ENCODE data around the gene MRM3. TPM values are rescaled to one million over a fixed set of nuclear protein-coding genes. Genes with fewer than 3 reads are reported as not detected.
"Not testable (repeated sequence)": the region's sequence is repeated elsewhere in the genome, so short reads cannot be mapped to it uniquely, and the experiment has no call there.

Gene MRM3
- total RNA-seq, 3 donors from 2014 or later = 42.3 to 46.9 (median 44.4) TPM

GRCh38 chr17:749359-749758 is 32.8 kb upstream of the MRM3 start:
- not testable (repeated sequence) for H3K27me3 Mint-ChIP-seq (ENCODE audit: low read depth); H3K9me3 Mint-ChIP-seq; ATAC-seq; DNase-seq
- Mint-ChIP-seq H3K36me3 (ENCODE audit: insufficient read depth) (peaks cover 26% of the 10 kb centered on the region), H3K4me1 (ENCODE audit: low read depth) (peaks cover 40% of the 10 kb centered on the region), H3K4me3 (peak overlapping the region; percentile 98)

GRCh38 chr17:750431-751037 is 31.6 kb upstream of the MRM3 start:
- DNase-seq = no peak
- H3K4me1 Mint-ChIP-seq (ENCODE audit: low read depth) = peaks cover 40% of the 10 kb centered on the region
- peaks cover 24% of the 10 kb centered on the region for H3K36me3 Mint-ChIP-seq (ENCODE audit: insufficient read depth)
- ATAC-seq = no peak
- H3K27me3 Mint-ChIP-seq (ENCODE audit: low read depth) = no peaks in the 10 kb centered on the region
- peak overlapping the region; percentile 98 for H3K4me3 Mint-ChIP-seq
- no peaks in the 10 kb centered on the region for H3K9me3 Mint-ChIP-seq

- Mint-ChIP-seq H3K36me3 (ENCODE audit: insufficient read depth) (peaks cover 18% of the 10 kb centered on the region), H3K4me1 (ENCODE audit: low read depth) (peaks cover 40% of the 10 kb centered on the region), H3K9me3 (no peaks in the 10 kb centered on the region), H3K4me3 (peak overlapping the region; percentile 98), H3K27me3 (ENCODE audit: low read depth) (no peaks in the 10 kb centered on the region)
- peak; percentile 51 to 60 for ATAC-seq
- peak; percentile 47 for DNase-seq
Measured at GRCh38 chr17:751269-752001, 30.7 kb upstream of the MRM3 start.

GRCh38 chr17:752002-752619 is 30.0 kb upstream of the MRM3 start, which contains the start of gene GEMIN4:
Gene GEMIN4, minus strand, starts transcription at chr17:752264. Its CDS starts 122 bp downstream, at chr17:752142.
- Mint-ChIP-seq H3K4me3 (peak within 1 kb of the TSS; percentile 98), H3K9me3 (no peaks in the 10 kb centered on the region), H3K36me3 (ENCODE audit: insufficient read depth) (peaks cover 17% of the 10 kb centered on the region), H3K4me1 (ENCODE audit: low read depth) (peaks cover 40% of the 10 kb centered on the region), H3K27me3 (ENCODE audit: low read depth) (no peaks in the 10 kb centered on the region)
- DNase-seq (peak; percentile 99), ATAC-seq (peak; percentile 85 to 89)

GRCh38 chr17:752620-753219 is 29.4 kb upstream of the MRM3 start:
- Mint-ChIP-seq H3K27me3 (ENCODE audit: low read depth) (no peaks in the 10 kb centered on the region), H3K9me3 (no peaks in the 10 kb centered on the region), H3K36me3 (ENCODE audit: insufficient read depth) (peaks cover 17% of the 10 kb centered on the region), H3K4me1 (ENCODE audit: low read depth) (peaks cover 40% of the 10 kb centered on the region), H3K4me3 (peak overlapping the region; percentile 98)
- ATAC-seq = peak; percentile 9 to 11
- DNase-seq = no peak

- ATAC-seq (no peak), DNase-seq (no peak)
- H3K4me1 Mint-ChIP-seq (ENCODE audit: low read depth) = peaks cover 34% of the 10 kb centered on the region
- H3K4me3 Mint-ChIP-seq = peak overlapping the region; percentile 71
- H3K36me3 Mint-ChIP-seq (ENCODE audit: insufficient read depth) = peaks cover 10% of the 10 kb centered on the region
- no peaks in the 10 kb centered on the region for H3K9me3 Mint-ChIP-seq
- H3K27me3 Mint-ChIP-seq (ENCODE audit: low read depth) = no peaks in the 10 kb centered on the region
Measured at GRCh38 chr17:753418-753817, 28.7 kb upstream of the MRM3 start.

GRCh38 chr17:755319-755961 is 26.7 kb upstream of the MRM3 start:
- not testable (repeated sequence) for H3K36me3 Mint-ChIP-seq (ENCODE audit: insufficient read depth); ATAC-seq; DNase-seq; H3K4me3 Mint-ChIP-seq; H3K27me3 Mint-ChIP-seq (ENCODE audit: low read depth); H3K9me3 Mint-ChIP-seq
- peaks cover 21% of the 10 kb centered on the region for H3K4me1 Mint-ChIP-seq (ENCODE audit: low read depth)

GRCh38 chr17:756010-756567 is 26.1 kb upstream of the MRM3 start:
- not testable (repeated sequence) for H3K27me3 Mint-ChIP-seq (ENCODE audit: low read depth); H3K36me3 Mint-ChIP-seq (ENCODE audit: insufficient read depth); DNase-seq; H3K9me3 Mint-ChIP-seq; ATAC-seq; H3K4me3 Mint-ChIP-seq
- H3K4me1 Mint-ChIP-seq (ENCODE audit: low read depth) = peaks cover 14% of the 10 kb centered on the region

- DNase-seq = no peak
- no peaks in the 10 kb centered on the region for H3K27me3 Mint-ChIP-seq (ENCODE audit: low read depth)
Measured at GRCh38 chr17:759964-760363, 22.2 kb upstream of the MRM3 start.

GRCh38 chr17:760371-760770 is 21.8 kb upstream of the MRM3 start:
- no peak for DNase-seq
- peaks cover 22% of the 10 kb centered on the region for H3K36me3 Mint-ChIP-seq (ENCODE audit: insufficient read depth)
- no peak overlapping the region for H3K4me3 Mint-ChIP-seq
- no peaks in the 10 kb centered on the region for H3K27me3 Mint-ChIP-seq (ENCODE audit: low read depth)
- no peaks in the 10 kb centered on the region for H3K9me3 Mint-ChIP-seq
- no peaks in the 10 kb centered on the region for H3K4me1 Mint-ChIP-seq (ENCODE audit: low read depth)
- no peak for ATAC-seq

More at GRCh38 chr17:759964-760363, 22.2 kb upstream of the MRM3 start:
- Mint-ChIP-seq H3K4me3 (no peak overlapping the region), H3K36me3 (ENCODE audit: insufficient read depth) (peaks cover 18% of the 10 kb centered on the region), H3K4me1 (ENCODE audit: low read depth) (no peaks in the 10 kb centered on the region), H3K9me3 (no peaks in the 10 kb centered on the region)
- no peak for ATAC-seq

- Mint-ChIP-seq H3K4me1 (ENCODE audit: low read depth) (no peaks in the 10 kb centered on the region), H3K36me3 (ENCODE audit: insufficient read depth) (peaks cover 32% of the 10 kb centered on the region), H3K27me3 (ENCODE audit: low read depth) (no peaks in the 10 kb centered on the region), H3K4me3 (no peak overlapping the region), H3K9me3 (no peaks in the 10 kb centered on the region)
- ATAC-seq = no peak
- DNase-seq = no peak
Measured at GRCh38 chr17:767076-767475, 15.1 kb upstream of the MRM3 start.

GRCh38 chr17:773016-773415 is 9.1 kb upstream of the MRM3 start:
- H3K4me1 Mint-ChIP-seq (ENCODE audit: low read depth) = peaks cover 14% of the 10 kb centered on the region
- no peak overlapping the region for H3K4me3 Mint-ChIP-seq
- no peaks in the 10 kb centered on the region for H3K9me3 Mint-ChIP-seq
- ATAC-seq (no peak), DNase-seq (no peak)
- peaks cover 51% of the 10 kb centered on the region for H3K36me3 Mint-ChIP-seq (ENCODE audit: insufficient read depth)
- no peaks in the 10 kb centered on the region for H3K27me3 Mint-ChIP-seq (ENCODE audit: low read depth)

- Mint-ChIP-seq H3K36me3 (ENCODE audit: insufficient read depth) (peaks cover 55% of the 10 kb centered on the region), H3K9me3 (no peaks in the 10 kb centered on the region), H3K4me3 (no peak overlapping the region), H3K27me3 (ENCODE audit: low read depth) (no peaks in the 10 kb centered on the region), H3K4me1 (ENCODE audit: low read depth) (peaks cover 14% of the 10 kb centered on the region)
- DNase-seq (no peak), ATAC-seq (no peak)
Measured at GRCh38 chr17:773467-774312, 8.5 kb upstream of the MRM3 start.

All from activated T-cell treated with anti-CD3 and anti-CD28 coated beads, Interleukin-2, amount 50 U/mL, for 4 hours (primary cell).